SU-DHL-6 (cell line): Measurements from ENCODE around the gene LUC7L2.

ENCODE experiments used
- H2AFZ ChIP-seq: fragments of 200-600 bp; sonication (generic); 2 replicates; pipeline ENCODE4 v1.6.1; 2014; ENCODE audit warnings: low read depth, mild to moderate bottlenecking, moderate library complexity, mixed read lengths, antibody characterized with exemption, low read length; ENCODE audit not compliant: severe bottlenecking
- H3F3A ChIP-seq: fragments of 200-600 bp; shearing (Covaris generic); 2 replicates; pipeline ENCODE4 v1.6.0; 2016; ENCODE audit warnings: antibody characterized with exemption, mild to moderate bottlenecking; ENCODE audit not compliant: insufficient read depth
- H3K27ac ChIP-seq: fragments of 200-600 bp; sonication (generic); 2 replicates; pipeline ENCODE4 v1.5.1; 2016; ENCODE audit warnings: low read depth, mild to moderate bottlenecking, low read length, moderate library complexity, mixed read lengths
- H3K27me3 ChIP-seq: fragments of 200-600 bp; sonication (generic), shearing (Covaris generic); 2 replicates; pipeline ENCODE4 v1.6.0; 2014; ENCODE audit warnings: mild to moderate bottlenecking, low read length
- H3K36me3 ChIP-seq: fragments of 200-600 bp; sonication (generic); 2 replicates; pipeline ENCODE4 v1.6.1; 2014; ENCODE audit warnings: mild to moderate bottlenecking, low read length, mixed read lengths
- H3K4me2 ChIP-seq: fragments of 300-600, 200-600 bp; shearing (Covaris generic), sonication (generic); 2 replicates; pipeline ENCODE4 v1.6.0; 2014; ENCODE audit warnings: low read length, low read depth, mild to moderate bottlenecking; ENCODE audit not compliant: poor library complexity, severe bottlenecking
- H3K4me3 ChIP-seq: fragments of 200-600 bp; sonication (generic); 2 replicates; pipeline ENCODE4 v1.5.1; 2014; ENCODE audit warnings: antibody characterized with exemption, low read length, mild to moderate bottlenecking, mixed read lengths; ENCODE audit not compliant: insufficient read depth, poor library complexity, severe bottlenecking
- H3K79me2 ChIP-seq: fragments of 200-600 bp; sonication (generic); 2 replicates; pipeline ENCODE4 v1.6.1; 2014; ENCODE audit warnings: mild to moderate bottlenecking, low read length, moderate library complexity; ENCODE audit not compliant: insufficient read depth
- H3K9ac ChIP-seq: fragments of 200-600 bp; sonication (generic); 2 replicates; pipeline ENCODE4 v1.7.0; 2014; ENCODE audit warnings: mild to moderate bottlenecking, low read length
- H3K9me2 ChIP-seq: fragments of 200-600 bp; sonication (generic); replicated peaks from 2 replicates; pipeline ENCODE4 v1.6.1; 2014; ENCODE audit warnings: low read length; ENCODE audit not compliant: insufficient read depth
- H3K9me3 ChIP-seq: fragments of 200-600 bp; sonication (generic); 2 replicates; pipeline ENCODE4 v1.6.1; 2014; ENCODE audit warnings: low read length, mixed read lengths; ENCODE audit not compliant: insufficient read depth
- H4K20me1 ChIP-seq: fragments of 200-600 bp; sonication (generic); 2 replicates; pipeline ENCODE4 v1.6.1; 2014; ENCODE audit warnings: low read depth, mild to moderate bottlenecking, antibody characterized with exemption, low read length, moderate library complexity, mixed read lengths
- EZH2phosphoT487 ChIP-seq: fragments of 200-600 bp; sonication (generic), shearing (Covaris generic); conservative IDR thresholded peaks from 2 replicates; pipeline ENCODE4 v1.6.1; 2018; ENCODE audit warnings: mild to moderate bottlenecking, antibody characterized with exemption, low read length, moderate library complexity, mixed read lengths
- TF ChIP-seq, protein P1 (sequence below): fragments of 200-600 bp; sonication (generic); IDR thresholded peaks from one replicate; pipeline ENCODE4 v1.5.1; 2017; ENCODE audit warnings: antibody characterized with exemption, mild to moderate bottlenecking, low read length, moderate library complexity; ENCODE audit not compliant: insufficient read depth, poor library complexity, severe bottlenecking

LUC7L2 gene

DNA sequence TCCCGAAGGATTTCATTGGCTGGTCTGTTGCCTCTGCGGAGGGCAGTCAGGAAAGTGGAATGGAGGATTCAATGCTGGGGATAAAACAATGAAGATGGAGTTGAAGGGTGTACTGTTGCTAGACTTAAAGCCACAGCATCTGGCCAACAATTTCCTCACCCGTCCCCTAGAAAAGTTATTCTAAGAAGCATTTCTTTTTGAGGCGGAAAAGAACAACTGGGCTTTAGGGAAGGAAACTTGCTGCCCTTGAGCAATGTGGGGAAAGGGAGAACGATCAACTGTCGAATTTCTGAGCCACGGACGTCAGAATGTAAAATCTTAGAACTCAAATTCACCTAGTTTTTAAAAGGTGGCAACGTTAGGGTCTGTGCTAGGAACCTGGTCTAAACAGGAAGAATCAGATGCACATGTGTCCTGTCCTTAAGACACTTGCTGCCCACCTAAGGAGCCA, 17.9 kb upstream of the LUC7L2 start:
- Histone ChIP-seq H3K27me3 (no peaks in the 10 kb centered on the region), H3K9ac (peak overlapping the region; percentile 88), H3K79me2 (peaks cover 17% of the 10 kb centered on the region), H2AFZ (peak overlapping the region; percentile 93), H3K4me3 (peak overlapping the region; percentile 95), H3F3A (peaks cover 41% of the 10 kb centered on the region), H3K27ac (peak overlapping the region; percentile 95), H3K9me2 (no peaks in the 10 kb centered on the region), H4K20me1 (no peaks in the 10 kb centered on the region), H3K9me3 (no peaks in the 10 kb centered on the region), H3K4me2 (peak overlapping the region; percentile 85), H3K36me3 (no peaks in the 10 kb centered on the region; the same call in 1 of the 2 replicates)
- TF ChIP-seq, protein P1, sequence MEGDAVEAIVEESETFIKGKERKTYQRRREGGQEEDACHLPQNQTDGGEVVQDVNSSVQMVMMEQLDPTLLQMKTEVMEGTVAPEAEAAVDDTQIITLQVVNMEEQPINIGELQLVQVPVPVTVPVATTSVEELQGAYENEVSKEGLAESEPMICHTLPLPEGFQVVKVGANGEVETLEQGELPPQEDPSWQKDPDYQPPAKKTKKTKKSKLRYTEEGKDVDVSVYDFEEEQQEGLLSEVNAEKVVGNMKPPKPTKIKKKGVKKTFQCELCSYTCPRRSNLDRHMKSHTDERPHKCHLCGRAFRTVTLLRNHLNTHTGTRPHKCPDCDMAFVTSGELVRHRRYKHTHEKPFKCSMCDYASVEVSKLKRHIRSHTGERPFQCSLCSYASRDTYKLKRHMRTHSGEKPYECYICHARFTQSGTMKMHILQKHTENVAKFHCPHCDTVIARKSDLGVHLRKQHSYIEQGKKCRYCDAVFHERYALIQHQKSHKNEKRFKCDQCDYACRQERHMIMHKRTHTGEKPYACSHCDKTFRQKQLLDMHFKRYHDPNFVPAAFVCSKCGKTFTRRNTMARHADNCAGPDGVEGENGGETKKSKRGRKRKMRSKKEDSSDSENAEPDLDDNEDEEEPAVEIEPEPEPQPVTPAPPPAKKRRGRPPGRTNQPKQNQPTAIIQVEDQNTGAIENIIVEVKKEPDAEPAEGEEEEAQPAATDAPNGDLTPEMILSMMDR = no peak
- TF ChIP-seq EZH2phosphoT487 = no peak

DNA sequence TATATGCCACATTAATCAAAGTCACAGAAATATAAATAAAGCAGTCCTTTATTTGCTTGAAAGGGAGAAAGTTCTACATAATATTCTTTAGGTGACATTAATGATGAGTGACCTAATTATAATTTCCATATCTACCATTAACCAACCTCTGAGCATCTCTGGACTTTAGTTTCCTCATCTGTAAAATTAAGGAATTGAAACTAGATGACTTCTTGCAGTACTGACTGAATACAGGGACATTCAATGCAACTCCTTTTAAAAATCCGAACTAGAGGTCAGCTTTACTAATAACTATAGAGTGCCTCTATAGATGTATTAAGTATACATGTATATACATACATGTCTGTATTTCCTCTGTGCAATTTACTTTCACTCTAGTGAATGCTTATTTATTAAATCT, 14.7 kb upstream of the LUC7L2 start:
- H3F3A ChIP-seq = peaks cover 23% of the 10 kb centered on the region
- no peak overlapping the region for H3K27ac ChIP-seq
- no peak overlapping the region for H2AFZ ChIP-seq
- H3K36me3 ChIP-seq = no peaks in the 10 kb centered on the region; the same call in 1 of the 2 replicates
- TF ChIP-seq, protein P1 = no peak
- TF ChIP-seq EZH2phosphoT487 = no peak
- no peaks in the 10 kb centered on the region for H3K27me3 ChIP-seq
- H3K4me2 ChIP-seq = no peak overlapping the region
- H3K79me2 ChIP-seq = peaks cover 17% of the 10 kb centered on the region
- no peaks in the 10 kb centered on the region for H4K20me1 ChIP-seq
- H3K9ac ChIP-seq = no peak overlapping the region
- no peaks in the 10 kb centered on the region for H3K9me3 ChIP-seq
- no peaks in the 10 kb centered on the region for H3K9me2 ChIP-seq
- H3K4me3 ChIP-seq = no peak overlapping the region

DNA sequence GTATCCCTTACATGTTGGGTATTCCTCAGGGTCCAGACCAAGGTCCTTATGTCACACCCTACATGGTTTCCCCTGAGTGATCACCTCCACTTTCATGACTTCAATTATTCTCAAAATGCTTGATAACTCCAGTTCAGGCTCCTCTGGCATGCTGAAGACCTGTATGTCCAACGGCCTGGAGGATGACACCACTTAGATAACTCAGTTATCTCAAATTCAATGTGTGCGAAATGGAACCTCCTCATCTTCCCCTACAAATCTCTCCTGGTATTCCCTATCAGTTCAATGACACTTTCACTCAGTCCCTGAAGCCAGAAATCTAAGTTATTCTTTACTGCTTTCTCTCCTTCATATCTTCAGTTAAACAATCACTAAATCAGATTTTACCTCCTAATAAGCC, 8.7 kb upstream of the LUC7L2 start:
- peaks cover 6% of the 10 kb centered on the region for H3F3A ChIP-seq
- no peak overlapping the region for H3K9ac ChIP-seq
- no peaks in the 10 kb centered on the region for H3K27me3 ChIP-seq
- no peak overlapping the region for H3K27ac ChIP-seq
- H3K9me3 ChIP-seq = no peaks in the 10 kb centered on the region
- TF ChIP-seq, protein P1 = no peak
- TF ChIP-seq EZH2phosphoT487 = no peak
- H3K4me2 ChIP-seq = no peak overlapping the region
- no peak overlapping the region for H2AFZ ChIP-seq
- no peaks in the 10 kb centered on the region for H3K79me2 ChIP-seq
- H3K36me3 ChIP-seq = no peaks in the 10 kb centered on the region; the same call in 1 of the 2 replicates
- H4K20me1 ChIP-seq = no peaks in the 10 kb centered on the region
- H3K9me2 ChIP-seq = no peaks in the 10 kb centered on the region
- H3K4me3 ChIP-seq = no peak overlapping the region

DNA sequence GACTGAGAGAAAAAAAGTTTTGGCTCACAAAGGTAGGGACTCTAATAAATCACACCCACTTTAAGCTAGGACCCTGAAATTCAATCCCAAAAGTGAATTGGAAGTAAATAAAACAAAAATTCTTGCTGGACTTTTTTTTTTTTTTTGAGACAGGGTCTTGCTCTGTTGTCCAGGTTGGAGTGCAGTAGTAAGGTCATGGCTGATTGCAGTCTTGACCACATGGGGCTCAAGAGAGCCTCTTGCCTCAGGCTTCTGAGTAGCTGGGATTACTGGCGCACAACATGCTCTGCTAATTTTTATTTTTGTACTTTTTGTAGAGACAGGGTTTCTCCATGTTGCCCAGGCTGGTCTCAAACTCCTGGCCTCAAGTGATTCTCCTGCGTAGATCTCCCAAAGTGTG, 5.0 kb upstream of the LUC7L2 start:
- Histone ChIP-seq H3K9me3 (no peaks in the 10 kb centered on the region), H3K4me2 (no peak overlapping the region), H3F3A (peaks cover 20% of the 10 kb centered on the region), H3K79me2 (peaks cover 16% of the 10 kb centered on the region), H3K27ac (no peak overlapping the region), H3K36me3 (no peaks in the 10 kb centered on the region), H3K27me3 (no peaks in the 10 kb centered on the region), H2AFZ (no peak overlapping the region), H3K9ac (no peak overlapping the region), H3K9me2 (no peaks in the 10 kb centered on the region), H3K4me3 (no peak overlapping the region), H4K20me1 (no peaks in the 10 kb centered on the region)
- TF ChIP-seq, protein P1 = no peak
- TF ChIP-seq EZH2phosphoT487 = no peak
